Esophagus squamous epithelium (tissue), 5 donors: Measurements from ENCODE around the gene FLT4. TPM values are rescaled to one million over a fixed set of nuclear protein-coding genes. Genes with fewer than 3 reads are reported as not detected.
"Not testable (repeated sequence)": the region's sequence is repeated elsewhere in the genome, so short reads cannot be mapped to it uniquely, and the experiment has no call there.

Source experiments
- DNase-seq: peaks from one replicate; lab custom pipeline; 2025; lab: John Stamatoyannopoulos, UW
- H3K27ac ChIP-seq, 4 donors: fragments of 200-600 bp; sonication (generic); one replicate each; pipeline ENCODE4 v1.5.1; 2016 to 2019; ENCODE audit warnings: mild to moderate bottlenecking in 1 of 4
- H3K27me3 ChIP-seq, 4 donors: fragments of 200-600 bp; sonication (generic); 1 replicate in 3 of 4; 2 replicates in 1 of 4; pipeline versions ENCODE4 v1.5.1 to v1.6.0; 2017 to 2021; ENCODE audit warnings: antibody characterized with exemption in 1 of 4
- H3K36me3 ChIP-seq, 3 donors: fragments of 200-600 bp; sonication (generic); one replicate each; pipeline ENCODE4 v1.5.1; 2016 to 2019
- H3K4me1 ChIP-seq, 3 donors: fragments of 200-600 bp; sonication (generic); one replicate each; pipeline ENCODE4 v1.5.1; 2017 to 2019
- H3K4me3 ChIP-seq, 4 donors: fragments of 200-600 bp; sonication (generic); 1 replicate in 3 of 4; 2 replicates in 1 of 4; pipeline ENCODE4 v1.5.1; 2016 to 2019; ENCODE audit warnings: mild to moderate bottlenecking in 2 of 4, moderate library complexity in 1 of 4
- H3K9me3 ChIP-seq, 3 donors: fragments of 200-600 bp; sonication (generic); one replicate each; pipeline ENCODE4 v1.5.1; 2016 to 2019
- CTCF ChIP-seq, 6 experiments: fragments of 450-650 bp in 4 of 6; fragments of 200-600 bp in 2 of 6; sonication (generic) in 2 of 6; IDR thresholded peaks; one replicate each; pipeline ENCODE4 v1.5.1; 2016 to 2019; ENCODE audit warnings: antibody characterized with exemption in 6 of 6, mild to moderate bottlenecking in 4 of 6, moderate library complexity in 4 of 6
- POLR2A ChIP-seq, 4 donors: fragments of 450-650 bp; IDR thresholded peaks; one replicate each; pipeline ENCODE4 v1.6.1; 2017; ENCODE audit warnings: antibody characterized with exemption in 4 of 4, mild to moderate bottlenecking in 4 of 4, moderate library complexity in 3 of 4
- WGBS, 2 donors: methylation state at CpG; one replicate each; pipeline ENCODE4 v1.1.5; 2018; 5-methylcytosine and 5-hydroxymethylcytosine counted together
- intact Hi-C: fragments of 100-400 bp; cut with DNase I; formaldehyde crosslinking; loops from one replicate; pipeline ENCODE4 v1.15.0; 2022
- total RNA-seq, 4 donors: library from RNA; depleted of rRNA; stranded (reverse); fragments of >200 nt; gene quantifications; one replicate each; pipeline ENCODE4 v1.1.0, GENCODE V29; 2016
- donor health status: DM: yes; HTN: yes; CAD: no.

FLT4 gene
- total RNA-seq, 4 donors from 2014 or later, result 0.97 to 13.5 (median 4.2) TPM

- TF ChIP-seq CTCF (IDR thresholded peaks at IDR 0.05) (no peak), POLR2A (IDR thresholded peaks at IDR 0.05) (no peak)
- no peak for DNase-seq
- Histone ChIP-seq H3K27me3 (peaks cover 0 to 60% (median 0%) of the 10 kb centered on the region in 4 donors), H3K36me3 (no peaks in the 10 kb centered on the region), H3K4me3 (peak overlapping the region in 1 of 4 donors; percentile 38), H3K27ac (no peak overlapping the region), H3K4me1 (peaks cover 0 to 8% (median 0%) of the 10 kb centered on the region in 3 donors), H3K9me3 (no peaks in the 10 kb centered on the region)
- intact Hi-C loops, result no loop called here
- WGBS, 2 donors, result 42 to 44% methylated on average over 4 to 6 of the region's 64 CpGs
These were observed 24.1 kb upstream of the FLT4 start for GRCh38 chr5:180673371-180674089.

- DNase-seq, H3K4me1 ChIP-seq, H3K36me3 ChIP-seq, H3K4me3 ChIP-seq, intact Hi-C loops, H3K9me3 ChIP-seq, H3K27ac ChIP-seq: not testable (repeated sequence)
- peaks cover 0 to 53% (median 0%) of the 10 kb centered on the region in 4 donors for H3K27me3 ChIP-seq
- WGBS, 2 donors, result 77 to 87% methylated on average over 3 to 10 of the region's 13 CpGs
These were observed 22.6 kb upstream of the FLT4 start for GRCh38 chr5:180671958-180672524.

GRCh38 chr5:180670586-180671359, 21.4 kb upstream of the FLT4 start:
- Histone ChIP-seq H3K36me3 (no peaks in the 10 kb centered on the region), H3K4me3 (no peak overlapping the region), H3K4me1 (peaks cover 0 to 8% (median 0%) of the 10 kb centered on the region in 3 donors), H3K27ac (no peak overlapping the region), H3K27me3 (peaks cover 0 to 45% (median 0%) of the 10 kb centered on the region in 4 donors), H3K9me3 (no peaks in the 10 kb centered on the region)
- intact Hi-C loops, result no loop called here
- no peak for DNase-seq
- WGBS, 2 donors, result 33 to 35% methylated on average over 16 of the region's 17 CpGs
- TF ChIP-seq CTCF (IDR thresholded peaks at IDR 0.05) (peak in 5 of 6 experiments; percentile 20 to 56 (median 44)), POLR2A (IDR thresholded peaks at IDR 0.05) (no peak)

- Histone ChIP-seq H3K9me3 (no peaks in the 10 kb centered on the region), H3K27me3 (peaks cover 0 to 39% (median 0%) of the 10 kb centered on the region in 4 donors), H3K4me3 (no peak overlapping the region), H3K4me1 (peaks cover 0 to 8% (median 0%) of the 10 kb centered on the region in 3 donors), H3K27ac (no peak overlapping the region), H3K36me3 (no peaks in the 10 kb centered on the region)
- no peak for DNase-seq
- intact Hi-C loops, result no loop called here
- WGBS, 2 donors, result 49 to 57% methylated on average over 3 of the region's 3 CpGs
- no peak for TF ChIP-seq POLR2A (IDR thresholded peaks at IDR 0.05)
- no peak for TF ChIP-seq CTCF (IDR thresholded peaks at IDR 0.05)
These were observed 20.8 kb upstream of the FLT4 start for GRCh38 chr5:180670157-180670556.

GRCh38 chr5:180669661-180670060, 20.3 kb upstream of the FLT4 start:
- no peak for DNase-seq
- Histone ChIP-seq H3K27me3 (peaks cover 0 to 38% (median 0%) of the 10 kb centered on the region in 4 donors), H3K27ac (no peak overlapping the region), H3K9me3 (no peaks in the 10 kb centered on the region), H3K36me3 (no peaks in the 10 kb centered on the region), H3K4me3 (no peak overlapping the region), H3K4me1 (peaks cover 0 to 8% (median 0%) of the 10 kb centered on the region in 3 donors)
- WGBS, 2 donors, result 43 to 44% methylated on average over 4 to 5 of the region's 5 CpGs
- intact Hi-C loops, result no loop called here
- no peak for TF ChIP-seq POLR2A (IDR thresholded peaks at IDR 0.05)
- no peak for TF ChIP-seq CTCF (IDR thresholded peaks at IDR 0.05)
